HepG2 (cell line): ENCODE measurements around the gene SIGLEC6. TPM values are rescaled to one million over a fixed set of nuclear protein-coding genes. Genes with fewer than 3 reads are reported as not detected.

Experiments used
- ATAC-seq: fragments of 200-7000 bp; cut with Tn5 transposase; 3 replicates; pipeline ENCODE4 v1.9.1; 2020; ENCODE audit warnings: mild to moderate bottlenecking, moderate library complexity
- BruUV-seq: library from RNA; stranded (reverse); fragments of 400-500 nt; replicated peaks from 2 replicates; lab custom pipeline; 2021; lab: Mats Ljungman, UMichigan
- CTCF ChIA-PET: fragments of 300-600 bp; formaldehyde crosslinking; extraction: SDS; loops from one replicate; lab custom pipeline; 2021; ENCODE audit warnings: low total read pairs, inconsistent platforms, low intra/inter-chr PET ratio; lab: Yijun Ruan, JAX
- POLR2A ChIA-PET: fragments of 350-600 bp; sonication (Branson Sonifier 250); formaldehyde crosslinking; loops from one replicate; lab custom pipeline; 2020; ENCODE audit warnings: antibody characterized with exemption, inconsistent platforms; lab: Yijun Ruan, JAX
- DNase-seq: peaks from one replicate; pipeline ENCODE4 v3.0.0-alpha.2; 2015; ENCODE audit warnings: low spot score
- FAIRE-seq: peaks from 3 replicates; lab custom pipeline; 2011; peaks lifted over from hg19 to GRCh38; lab: Jason Lieb, UNC
- H2AFZ ChIP-seq: one replicate; pipeline ENCODE4 v1.6.1; 2011; ENCODE audit warnings: low read length, inconsistent platforms
- H3K27ac ChIP-seq: fragments of 300-600 bp; 3 replicates; pipeline ENCODE4 v1.8.0; 2011; ENCODE audit warnings: mixed run types, mild to moderate bottlenecking, mixed read lengths, low read length, inconsistent platforms; ENCODE audit not compliant: insufficient read depth; ENCODE audit errors: extremely low read length
- H3K27me3 ChIP-seq, 2 experiments: fragments of 200-600 bp in 1 of 2; 2 replicates in 1 of 2; 3 replicates in 1 of 2; pipeline versions ENCODE4 v1.6.0 to v1.8.0; 2011; ENCODE audit warnings: low read length in 2 of 2, mild to moderate bottlenecking in 2 of 2, moderate library complexity in 2 of 2, inconsistent platforms in 1 of 2; ENCODE audit not compliant: insufficient read depth in 2 of 2, control insufficient read depth in 1 of 2
- H3K36me3 ChIP-seq, 2 experiments: fragments of 200-600 bp in 1 of 2; replicated peaks in 1 of 2; 2 replicates in 1 of 2; 3 replicates in 1 of 2; pipeline versions ENCODE4 v1.5.1 to v1.8.0; 2011; ENCODE audit warnings: low read length in 2 of 2, inconsistent platforms in 1 of 2; ENCODE audit not compliant: insufficient read depth in 2 of 2, control insufficient read depth in 1 of 2
- H3K4me1 ChIP-seq: 2 replicates; pipeline ENCODE4 v1.5.1; 2012; ENCODE audit warnings: low read length, inconsistent platforms; ENCODE audit not compliant: insufficient read depth
- H3K4me2 ChIP-seq: 2 replicates; pipeline ENCODE4 v1.6.0; 2011; ENCODE audit warnings: low read depth, low read length, inconsistent platforms
- H3K4me3 ChIP-seq, 3 experiments: fragments of 200-600 bp in 1 of 3; sonication (generic), shearing (Covaris generic) in 1 of 3; replicated peaks in 1 of 3; 2 replicates each; pipeline ENCODE4 v1.5.1; 2011 to 2016; ENCODE audit warnings: low read length in 3 of 3, inconsistent platforms in 2 of 3, low read depth in 2 of 3, mild to moderate bottlenecking in 2 of 3, control low read depth in 1 of 3, mixed read lengths in 1 of 3; ENCODE audit not compliant: insufficient read depth in 1 of 3
- H3K79me2 ChIP-seq: one replicate; pipeline ENCODE4 v1.6.1; 2011; ENCODE audit warnings: low read length, inconsistent platforms; ENCODE audit not compliant: insufficient read depth
- H3K9ac ChIP-seq: 2 replicates; pipeline ENCODE4 v1.6.0; 2011; ENCODE audit warnings: mild to moderate bottlenecking, low read depth, low read length, inconsistent platforms; ENCODE audit not compliant: insufficient read depth
- H3K9me3 ChIP-seq: 2 replicates; pipeline ENCODE4 v1.5.1; 2012; ENCODE audit warnings: mild to moderate bottlenecking, low read length
- H4K20me1 ChIP-seq: 2 replicates; pipeline ENCODE4 v1.6.0; 2011; ENCODE audit warnings: inconsistent platforms, mild to moderate bottlenecking, low read length, moderate library complexity; ENCODE audit not compliant: insufficient read depth
- HOXA3 ChIP-seq: sonication (generic); formaldehyde crosslinking; IDR thresholded peaks from 2 replicates; pipeline ENCODE4 v1.5.0; 2020; ENCODE audit warnings: missing genetic modification reagents
- KAT7 ChIP-seq: IDR thresholded peaks from 2 replicates; pipeline ENCODE4 v1.6.1; 2018; ENCODE audit warnings: borderline replicate concordance, missing compliant biosample characterization
- REPIN1 ChIP-seq: sonication (generic); formaldehyde crosslinking; IDR thresholded peaks from 2 replicates; pipeline ENCODE4 v1.8.0; 2022; ENCODE audit warnings: missing genetic modification reagents, low read depth, mild to moderate bottlenecking, borderline replicate concordance
- RFXANK ChIP-seq: IDR thresholded peaks from 2 replicates; pipeline ENCODE4 v1.6.1; 2016
- SMC3 ChIP-seq: IDR thresholded peaks from 2 replicates; pipeline ENCODE4 v1.6.1; 2011; ENCODE audit warnings: low read length, improper control_type of control experiment
- STAG1 ChIP-seq: sonication (generic); formaldehyde crosslinking; IDR thresholded peaks from 2 replicates; pipeline ENCODE4 v1.4.0; 2020; ENCODE audit warnings: missing genetic modification reagents
- ZFP37 ChIP-seq: sonication (generic); formaldehyde crosslinking; IDR thresholded peaks from 2 replicates; pipeline ENCODE4 v1.4.0; 2020; ENCODE audit warnings: missing genetic modification reagents, borderline replicate concordance
- ZNF318 ChIP-seq: sonication (generic); formaldehyde crosslinking; IDR thresholded peaks from 2 replicates; pipeline ENCODE4 v1.4.0; 2020; ENCODE audit warnings: mild to moderate bottlenecking, missing genetic modification reagents
- ZNF652 ChIP-seq: IDR thresholded peaks from 2 replicates; pipeline ENCODE4 v1.6.1; 2016; ENCODE audit warnings: low read depth, borderline replicate concordance
- ZNF761 ChIP-seq: sonication (generic); formaldehyde crosslinking; conservative IDR thresholded peaks from 2 replicates; pipeline ENCODE4 v1.4.0; 2020; ENCODE audit warnings: mild to moderate bottlenecking, missing genetic modification reagents
- WGBS: methylation state at CpG from one replicate; pipeline ENCODE4 v1.1.6; 2017; ENCODE audit warnings: low lambda C conversion rate; 5-methylcytosine and 5-hydroxymethylcytosine counted together
- in situ Hi-C: cut with HindIII; loops from 2 replicates; pipeline ENCODE4 v1.10.0; 2017; ENCODE audit warnings: low pct_unique_long_range_greater_than_20kb; ENCODE audit not compliant: extremely low pct_ligation_motif_present
- intact Hi-C: fragments of 100-400 bp; cut with micrococcal nuclease; formaldehyde crosslinking; loops from one replicate; pipeline ENCODE4 v1.10.0; 2022; ENCODE audit not compliant: unreplicated experiment
- polyA plus RNA-seq, 8 experiments: library from polyadenylated mRNA; depleted of rRNA in 3 of 8; stranded (reverse) in 7 of 8; unstranded in 1 of 8; fragments of >200 nt; fragmentation: Illumina TruSeq in 4 of 8; extraction: Trizol in 4 of 8; gene quantifications; 2 replicates each; pipeline versions ENCODE4 v1.2.1 to v1.2.3, GENCODE V29; 2011 to 2016; ENCODE audit warnings: low read depth in 4 of 8, missing spikeins in 1 of 8, mixed read lengths in 1 of 8; ENCODE audit not compliant: insufficient read depth in 1 of 8
- total RNA-seq, 5 experiments: library from RNA; depleted of rRNA; stranded (reverse); fragments of >200 nt; fragmentation: Illumina TruSeq; extraction: Trizol; gene quantifications; 2 replicates each; pipeline ENCODE4 v1.2.3, GENCODE V29; 2016; ENCODE audit warnings: low read depth in 1 of 5

The SIGLEC6 gene
- total and polyA plus RNA-seq, 2 of the 13 experiments (the other 11 are each of a cell fraction or from before 2014, with no cell fraction given): not detected

DNA sequence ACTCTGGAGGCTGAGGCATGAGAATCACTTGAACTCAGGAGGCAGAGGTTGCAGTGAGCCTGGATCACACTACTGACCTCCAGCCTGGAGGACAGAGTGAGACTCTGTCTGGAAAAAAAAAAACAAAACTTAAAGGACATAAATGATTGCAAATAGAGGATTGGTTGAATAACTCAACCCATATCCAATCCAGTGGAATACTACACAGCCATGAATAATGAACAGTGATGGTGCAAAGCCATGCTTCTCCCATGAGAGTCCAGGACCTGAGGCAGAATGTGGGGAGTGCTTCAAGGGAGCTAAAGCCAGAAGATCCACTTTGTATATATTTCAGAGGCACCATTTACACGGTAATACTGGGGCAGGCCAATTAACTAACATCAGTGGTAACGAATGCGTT, 55.3 kb downstream of the SIGLEC6 start:
- no peaks in the 10 kb centered on the region for H3K9me3 ChIP-seq
- ATAC-seq (no peak), DNase-seq (no peak), FAIRE-seq (no peak)
- intact Hi-C loops (loop anchor here (10.0 kb wide), 1 partner anchor 759 kb away; no protein-coding TSS in a partner anchor), in situ Hi-C loops (loop anchor here (10.0 kb wide), 1 partner anchor 179 kb away; no protein-coding TSS in a partner anchor)
- no peaks in the 10 kb centered on the region for H4K20me1 ChIP-seq
- TF ChIP-seq RFXANK: no peak
- TF ChIP-seq REPIN1 (CRISPR knock-in tag): no peak
- no peak for TF ChIP-seq ZFP37 (CRISPR knock-in tag)
- no peak for TF ChIP-seq KAT7 (CRISPR knock-in tag)
- no peak for TF ChIP-seq HOXA3
- TF ChIP-seq ZNF652: no peak
- no peak overlapping the region for H3K4me2 ChIP-seq
- H3K27ac ChIP-seq: no peak overlapping the region
- no peak overlapping the region for H3K9ac ChIP-seq
- no peaks in the 10 kb centered on the region for H3K27me3 ChIP-seq
- H3K4me1 ChIP-seq: peaks cover 37% of the 10 kb centered on the region
- BruUV-seq: no TSS peak
- WGBS: 32% methylated on average over 3 of the region's 3 CpGs
- no peaks in the 10 kb centered on the region for H3K79me2 ChIP-seq
- no peak overlapping the region for H2AFZ ChIP-seq
- H3K36me3 ChIP-seq: no peaks in the 10 kb centered on the region
- CTCF ChIA-PET: interaction anchor here (5.1 kb wide), 1 partner anchor 38 kb away, joined by 51 read pairs; no protein-coding TSS in a partner anchor
- POLR2A ChIA-PET: no interaction called here
- H3K4me3 ChIP-seq: no peak overlapping the region

DNA sequence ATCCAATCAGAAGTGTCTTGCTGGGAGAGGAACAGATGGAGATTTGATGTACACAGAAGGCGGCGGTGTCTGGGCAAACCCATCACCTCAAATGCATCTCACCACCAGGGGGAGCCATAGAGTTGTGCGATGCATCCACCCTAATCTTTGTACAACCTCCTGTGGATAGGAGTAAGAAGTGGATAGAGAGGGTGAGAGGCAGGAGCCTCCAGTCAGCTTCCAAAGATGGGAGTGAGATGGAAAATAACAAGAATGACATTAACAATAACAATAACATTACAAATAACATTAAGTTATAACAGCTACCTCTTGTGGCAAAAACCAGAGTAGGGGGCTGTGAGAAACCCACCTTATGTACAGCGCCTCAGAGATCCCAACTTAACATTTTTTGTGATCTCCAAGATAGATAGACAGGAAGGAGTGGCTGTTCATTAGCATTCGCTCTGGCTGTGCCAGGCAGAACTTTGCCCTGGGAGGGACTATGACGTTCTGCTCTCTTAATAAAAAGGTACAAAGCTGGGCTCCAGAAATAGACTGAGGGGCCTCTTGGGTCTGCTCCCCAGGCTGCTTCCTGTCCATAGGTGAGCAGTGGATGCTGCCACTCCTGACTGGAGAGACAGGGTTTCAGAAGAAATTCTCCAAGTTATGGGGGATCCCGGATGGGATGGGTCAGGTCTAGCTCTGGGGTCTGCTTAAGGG, 58.3 kb downstream of the SIGLEC6 start:
- FAIRE-seq: peak; percentile 64
- CTCF ChIA-PET: interaction anchor here (0.7 to 5.1 kb wide), 5 partner anchors 38 to 188 kb away, joined by 3 to 51 read pairs (median 11); no protein-coding TSS in a partner anchor
- no peak for TF ChIP-seq ZNF761 (CRISPR knock-in tag)
- TF ChIP-seq ZNF318 (CRISPR knock-in tag): no peak
- TF ChIP-seq SMC3: peak; percentile 88
- peak; percentile 81 for TF ChIP-seq STAG1 (CRISPR knock-in tag)

More for the DNA sequence above, 58.3 kb downstream of the SIGLEC6 start:
- in situ Hi-C loops (loop anchor here (10.0 kb wide), 1 partner anchor 182 kb away; no protein-coding TSS in a partner anchor), intact Hi-C loops (loop anchor here (1.0 to 10.0 kb wide), 3 partner anchors 42 to 762 kb away; no protein-coding TSS in a partner anchor)
- no peak overlapping the region for H3K4me3 ChIP-seq
- no peaks in the 10 kb centered on the region for H4K20me1 ChIP-seq
- H3K4me1 ChIP-seq: peaks cover 29% of the 10 kb centered on the region
- H3K4me2 ChIP-seq: no peak overlapping the region
- H3K79me2 ChIP-seq: no peaks in the 10 kb centered on the region
- H3K27ac ChIP-seq: no peak overlapping the region
- 42% methylated on average over 7 of the region's 7 CpGs for WGBS
- no peak overlapping the region for H3K9ac ChIP-seq
- peak; percentile 77 for ATAC-seq
- peak; percentile 56 for DNase-seq
- H3K27me3 ChIP-seq: no peaks in the 10 kb centered on the region
- H3K9me3 ChIP-seq: no peaks in the 10 kb centered on the region
- H2AFZ ChIP-seq: no peak overlapping the region
- no TSS peak for BruUV-seq
- POLR2A ChIA-PET: interaction anchor here (1.5 kb wide), 1 partner anchor 105 kb away, joined by 4 read pairs; no protein-coding TSS in a partner anchor
- H3K36me3 ChIP-seq: no peaks in the 10 kb centered on the region
